ENCODE results near the gene CCDC17.

CCDC17 gene

DNA sequence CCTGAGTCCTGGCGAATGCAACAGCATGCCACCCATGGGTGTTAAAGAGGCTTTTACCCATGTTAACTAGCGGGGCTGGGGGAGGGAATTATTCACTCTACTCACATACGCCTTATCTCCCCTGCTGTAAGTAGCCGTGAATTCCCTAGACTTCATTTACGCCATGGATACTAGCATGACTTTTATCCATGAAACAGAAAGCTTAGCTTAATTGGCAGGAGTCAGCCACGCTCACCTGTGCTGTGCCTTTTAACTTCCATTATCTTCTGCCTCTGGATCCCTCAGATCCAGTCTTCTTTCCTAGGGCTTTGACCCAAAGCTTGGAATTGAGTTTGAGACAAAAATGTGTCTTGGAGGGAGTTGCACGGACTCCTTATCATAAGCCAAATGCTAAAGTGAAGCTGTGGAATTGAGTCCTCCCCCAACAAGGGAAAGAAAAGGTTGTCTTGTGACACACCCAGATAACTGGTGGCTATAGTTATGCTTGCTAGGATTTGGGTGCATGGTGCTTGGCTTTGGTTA is 49.7 kb downstream of the CCDC17 start:
- no peak for DNase-seq

DNA sequence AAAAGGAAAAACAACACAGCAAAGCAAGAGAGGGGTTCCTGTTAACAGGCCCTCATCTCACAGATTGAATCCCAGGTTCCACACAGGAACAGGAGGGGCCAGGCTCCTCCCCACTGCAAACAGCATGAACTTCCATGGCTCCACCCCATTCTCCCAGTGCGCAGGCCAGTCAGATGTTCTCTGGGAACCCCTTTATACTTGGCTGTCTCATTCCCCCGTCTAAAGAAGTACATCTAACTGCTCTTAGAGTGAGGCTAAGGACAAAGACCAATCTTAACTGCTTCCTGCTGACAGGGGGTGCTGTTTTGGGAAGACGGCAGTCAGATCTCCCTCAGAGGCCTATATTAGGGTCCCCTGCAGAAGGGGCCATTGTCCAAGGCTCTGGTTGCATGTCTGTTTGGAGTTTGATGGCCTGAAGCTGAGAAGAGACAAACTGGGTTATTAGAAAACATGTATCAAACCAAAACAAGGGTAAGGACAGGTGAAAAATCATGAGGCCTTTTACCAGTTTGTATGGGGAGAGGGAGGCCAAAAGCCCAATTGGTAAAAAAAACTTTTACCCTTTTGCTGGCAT is 50.5 kb downstream of the CCDC17 start:
- no peak for DNase-seq

DNA sequence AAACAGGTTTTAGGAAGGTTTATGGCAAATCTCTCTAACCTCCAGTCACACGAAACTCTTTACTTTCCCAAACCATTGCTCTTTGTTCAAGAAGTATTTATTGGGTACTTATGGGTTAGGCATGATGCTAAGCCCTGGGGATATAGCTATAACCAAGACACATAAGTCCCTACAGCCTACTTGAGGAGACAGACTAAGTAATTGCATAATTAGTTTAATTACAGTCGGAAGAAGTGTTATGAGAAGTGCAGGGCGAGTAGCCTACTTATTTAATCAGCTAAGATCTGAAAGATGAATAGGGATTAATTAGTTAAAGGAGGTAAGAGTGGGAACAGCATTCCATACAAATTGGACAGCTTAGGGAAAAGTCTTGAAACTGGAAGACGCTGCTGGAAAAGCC is 53.2 kb downstream of the CCDC17 start:
- DNase-seq = no peak

Data from stimulated activated naive CD4-positive, alpha-beta T cell (primary cell).